GM19468 (cell line): ENCODE data around the gene IL7R.

ENCODE experiments used
- ATAC-seq: cut with Tn5 transposase; IDR thresholded peaks from one replicate; pipeline ENCODE4 v1.9.1; 2021; ENCODE audit warnings: mild to moderate bottlenecking, moderate library complexity, moderate number of reproducible peaks; ENCODE audit not compliant: unreplicated experiment; ENCODE audit errors: extremely low read depth

IL7R gene, protein sequence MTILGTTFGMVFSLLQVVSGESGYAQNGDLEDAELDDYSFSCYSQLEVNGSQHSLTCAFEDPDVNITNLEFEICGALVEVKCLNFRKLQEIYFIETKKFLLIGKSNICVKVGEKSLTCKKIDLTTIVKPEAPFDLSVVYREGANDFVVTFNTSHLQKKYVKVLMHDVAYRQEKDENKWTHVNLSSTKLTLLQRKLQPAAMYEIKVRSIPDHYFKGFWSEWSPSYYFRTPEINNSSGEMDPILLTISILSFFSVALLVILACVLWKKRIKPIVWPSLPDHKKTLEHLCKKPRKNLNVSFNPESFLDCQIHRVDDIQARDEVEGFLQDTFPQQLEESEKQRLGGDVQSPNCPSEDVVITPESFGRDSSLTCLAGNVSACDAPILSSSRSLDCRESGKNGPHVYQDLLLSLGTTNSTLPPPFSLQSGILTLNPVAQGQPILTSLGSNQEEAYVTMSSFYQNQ

DNA sequence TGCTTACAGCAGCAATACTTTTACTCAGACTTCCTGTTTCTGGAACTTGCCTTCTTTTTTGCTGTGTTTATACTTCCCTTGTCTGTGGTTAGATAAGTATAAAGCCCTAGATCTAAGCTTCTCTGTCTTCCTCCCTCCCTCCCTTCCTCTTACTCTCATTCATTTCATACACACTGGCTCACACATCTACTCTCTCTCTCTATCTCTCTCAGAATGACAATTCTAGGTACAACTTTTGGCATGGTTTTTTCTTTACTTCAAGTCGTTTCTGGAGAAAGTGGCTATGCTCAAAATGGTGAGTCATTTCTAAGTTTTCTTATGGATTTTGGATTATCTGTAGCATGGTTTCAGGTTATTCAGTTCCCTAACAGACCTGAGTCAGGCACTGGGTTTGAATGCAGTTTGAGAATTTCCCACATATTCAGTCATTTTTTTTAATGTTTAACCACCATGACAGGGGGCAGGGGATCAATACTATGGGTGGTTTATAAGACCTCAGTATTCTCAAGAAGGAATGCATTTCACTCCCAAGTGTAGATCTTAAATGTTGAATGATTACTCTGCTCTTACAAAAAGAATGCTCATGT lies at the start of gene IL7R:
Gene IL7R (plus strand): TSS at position 127 of the 587 bp plus-strand sequence. CDS start 87 bp downstream, at position 214.
- no peak for ATAC-seq

DNA sequence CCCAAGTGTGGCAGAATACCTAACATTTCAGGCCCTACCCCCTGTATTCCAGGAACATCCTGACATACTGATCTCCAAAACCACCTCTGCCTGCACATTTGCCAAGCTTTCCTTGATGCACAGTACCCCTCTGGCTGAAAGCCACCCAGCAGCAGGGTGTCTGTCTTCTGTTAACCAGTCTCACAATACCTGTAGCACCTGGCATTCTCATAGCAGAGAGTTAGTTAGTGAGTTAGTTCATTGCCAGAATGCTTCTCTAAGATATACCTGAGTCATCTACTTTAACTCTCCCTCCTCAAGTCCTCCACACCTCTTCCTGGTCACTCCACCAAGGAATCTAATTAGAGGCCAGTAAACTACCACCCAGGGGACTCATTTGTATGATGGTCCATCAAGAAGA lies 46.1 kb upstream of the IL7R start:
- ATAC-seq, result no peak

DNA sequence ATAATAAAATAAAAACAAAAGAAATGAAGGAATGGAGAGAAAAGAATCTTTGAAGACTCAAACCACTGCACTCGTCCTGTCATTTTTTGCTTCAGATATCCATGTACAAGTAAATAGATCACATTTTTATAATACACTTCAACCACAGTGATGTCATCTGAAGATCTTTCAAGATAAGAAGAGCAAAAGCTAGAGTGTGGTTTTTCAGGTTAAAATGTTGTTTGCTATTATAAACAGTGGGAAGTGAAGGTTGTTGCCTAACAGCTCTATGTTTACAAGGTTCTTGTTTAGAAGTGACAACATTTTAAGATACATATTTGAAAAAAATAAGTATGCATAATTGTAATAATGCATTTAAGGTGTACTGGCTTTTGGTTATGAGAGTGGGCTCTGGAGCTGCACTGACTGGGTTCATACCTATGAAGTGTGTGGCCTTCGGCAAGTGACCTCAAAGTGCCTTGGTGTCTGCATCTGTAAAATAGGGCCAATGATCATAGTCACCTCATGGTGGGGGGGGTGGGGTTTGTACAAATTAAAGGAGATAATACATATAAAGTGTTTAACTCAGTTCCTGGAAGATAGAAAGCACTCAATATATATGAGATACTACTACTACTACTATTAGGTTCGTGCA lies 45.5 kb upstream of the IL7R start:
- ATAC-seq, result no peak

DNA sequence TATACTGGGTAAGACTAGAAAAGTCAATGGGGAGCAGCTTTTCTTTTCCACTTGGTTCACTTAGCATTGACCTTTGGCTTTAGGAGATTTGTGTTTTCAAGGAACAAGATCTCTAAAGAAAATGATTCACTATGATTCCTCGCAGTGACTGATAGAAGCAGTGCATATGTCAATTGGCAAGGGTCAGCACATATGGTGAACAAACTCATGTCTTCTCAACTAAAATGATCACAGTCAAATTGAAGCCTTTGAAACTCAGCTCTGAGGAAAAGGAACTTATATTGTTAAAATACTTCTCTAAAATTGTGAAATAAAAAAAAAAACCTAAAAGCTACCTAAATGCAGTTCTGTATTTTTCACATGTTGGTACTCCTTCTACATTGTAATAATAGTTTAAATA lies 43.2 kb upstream of the IL7R start:
- ATAC-seq, result no peak

DNA sequence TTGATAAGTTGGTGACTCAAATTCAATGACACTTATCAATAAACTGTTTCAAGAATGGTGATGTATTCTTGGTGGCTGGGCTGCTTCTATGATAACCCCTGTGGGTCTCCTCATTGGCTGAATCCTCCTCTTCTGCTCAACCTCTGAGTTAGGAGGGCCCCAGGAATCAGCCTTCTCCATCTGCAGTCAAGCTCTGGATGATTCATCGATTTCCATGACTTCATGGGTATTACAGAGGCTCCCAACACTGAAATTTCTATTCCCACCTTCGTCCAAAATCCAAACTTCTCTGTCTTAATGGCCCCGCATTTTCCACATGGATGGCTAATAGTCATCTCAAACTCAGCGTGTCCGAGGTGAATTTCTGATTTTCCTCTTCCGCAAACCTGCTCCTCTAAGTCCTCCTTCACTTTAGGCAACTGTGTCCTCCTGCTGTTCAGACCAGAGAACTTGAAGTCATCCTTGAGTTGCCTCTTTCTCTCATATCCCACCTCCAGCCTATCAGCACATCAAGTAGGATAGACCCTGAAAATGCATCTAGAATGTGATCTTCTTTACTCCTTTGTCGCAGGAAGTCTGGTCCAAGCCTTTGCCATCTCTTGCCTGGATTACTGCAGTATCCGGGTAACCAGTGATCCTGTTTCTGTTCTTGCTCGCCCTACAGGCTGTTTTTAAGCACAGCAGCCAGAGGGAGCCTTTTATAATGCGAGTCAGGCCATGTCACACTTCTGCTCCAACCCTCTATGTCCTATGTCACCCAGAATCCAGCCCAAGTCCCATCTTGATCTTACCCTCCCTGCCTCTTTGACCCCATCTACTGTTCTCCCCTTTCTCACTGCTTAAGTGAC lies 41.4 kb upstream of the IL7R start:
- no peak for ATAC-seq

DNA sequence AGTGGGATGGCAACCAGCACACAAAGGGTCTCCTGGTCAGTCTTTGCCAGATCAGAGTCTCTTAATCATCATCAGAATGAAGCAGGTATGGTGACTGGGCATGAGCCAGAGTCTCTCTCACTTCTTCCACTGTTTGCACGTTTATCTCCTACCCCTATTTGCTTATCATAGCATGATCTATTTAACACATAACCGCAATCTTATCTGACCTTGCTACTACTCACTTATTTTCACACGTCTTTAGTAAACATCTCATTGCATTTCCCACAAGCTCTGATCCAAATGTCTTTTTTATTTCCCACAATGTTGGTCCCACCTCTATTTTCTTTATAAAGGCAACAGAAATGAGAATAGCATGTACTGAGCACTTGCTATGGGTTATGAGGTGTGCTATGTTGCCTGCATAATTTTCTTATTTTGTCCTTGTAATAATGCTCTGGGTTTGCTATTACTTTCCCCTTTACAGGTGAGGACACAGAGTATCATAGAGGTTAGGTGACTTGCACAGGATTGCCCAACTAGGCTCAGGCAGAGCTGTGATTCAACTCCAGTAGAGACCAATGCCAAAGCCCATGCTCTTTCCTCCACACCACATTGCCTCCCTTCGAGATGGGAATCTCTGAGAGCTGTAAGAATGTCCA lies 39.7 kb upstream of the IL7R start:
- no peak for ATAC-seq

DNA sequence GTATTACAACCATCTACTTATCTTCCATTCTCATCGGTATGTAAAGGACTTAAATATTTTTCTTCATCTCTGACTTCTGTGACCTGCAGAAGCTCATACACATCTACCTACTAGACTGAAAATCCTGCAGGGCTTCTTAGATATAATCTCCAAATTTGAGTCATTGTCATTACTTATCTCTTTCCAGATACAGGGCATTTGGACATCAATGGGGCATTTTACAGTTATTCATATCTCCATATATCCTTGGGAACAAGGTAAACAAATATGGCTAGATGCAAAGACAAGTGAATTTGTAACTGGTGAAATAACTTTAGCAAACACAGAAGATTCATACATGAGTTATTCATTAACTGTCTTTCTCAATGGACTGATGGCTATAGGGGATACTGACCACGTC lies 37.7 kb upstream of the IL7R start:
- ATAC-seq, result no peak

DNA sequence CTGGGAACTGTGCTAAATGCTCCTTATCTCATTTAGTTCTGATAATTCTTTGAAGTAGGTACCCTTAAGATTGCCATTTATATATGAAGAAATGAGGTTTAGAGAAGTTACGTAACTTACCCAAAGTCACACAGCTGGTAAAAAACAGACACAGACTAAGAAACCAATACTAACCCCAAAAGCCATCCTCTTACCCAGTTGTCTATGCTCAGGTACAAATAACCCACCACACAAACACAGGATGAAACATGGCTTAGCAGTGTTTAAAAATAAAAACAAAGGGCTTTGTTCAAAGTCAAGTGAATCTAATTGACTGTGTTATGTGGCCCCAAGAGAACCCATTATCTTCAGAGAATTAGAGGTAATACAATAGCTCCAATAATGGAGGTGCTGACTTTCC lies 37.0 kb upstream of the IL7R start:
- ATAC-seq, result no peak

DNA sequence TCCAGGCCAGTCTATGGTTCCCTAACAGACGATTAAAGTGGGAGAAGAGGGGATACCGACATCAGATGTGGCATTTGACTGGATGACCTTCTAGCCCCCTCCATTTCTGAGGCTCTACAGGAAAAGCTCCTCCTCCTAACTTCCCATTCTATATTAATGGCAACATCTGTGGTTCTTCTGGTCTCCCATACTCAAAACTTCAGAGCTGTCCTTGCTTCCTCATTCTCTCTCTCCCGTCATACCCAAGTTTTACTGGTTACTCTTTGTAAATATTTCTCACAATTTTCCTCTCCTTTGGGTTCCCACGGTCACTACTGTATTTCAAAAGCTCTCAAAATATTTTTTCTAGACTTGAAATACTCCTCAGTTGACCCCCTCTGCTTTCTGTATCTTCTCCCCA lies 36.0 kb upstream of the IL7R start:
- no peak for ATAC-seq

DNA sequence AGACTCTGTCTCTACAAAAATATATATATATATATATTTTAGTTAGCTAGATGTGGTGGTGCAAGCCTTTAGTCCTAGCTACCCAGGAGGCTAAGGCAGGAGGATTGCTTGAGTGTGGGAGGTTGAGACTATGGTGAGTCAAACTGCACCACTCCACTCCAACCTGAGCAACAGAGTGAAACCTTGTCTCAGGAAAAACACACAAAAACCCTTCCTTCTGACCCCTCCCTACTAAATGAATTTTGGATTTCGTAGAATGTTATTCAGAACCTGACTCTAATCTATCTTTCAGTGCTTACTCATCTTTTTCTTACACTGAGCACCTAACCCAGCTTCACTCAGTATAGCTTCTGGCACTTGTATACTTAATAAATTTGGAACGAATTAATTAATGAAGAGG lies 35.2 kb upstream of the IL7R start:
- no peak for ATAC-seq

DNA sequence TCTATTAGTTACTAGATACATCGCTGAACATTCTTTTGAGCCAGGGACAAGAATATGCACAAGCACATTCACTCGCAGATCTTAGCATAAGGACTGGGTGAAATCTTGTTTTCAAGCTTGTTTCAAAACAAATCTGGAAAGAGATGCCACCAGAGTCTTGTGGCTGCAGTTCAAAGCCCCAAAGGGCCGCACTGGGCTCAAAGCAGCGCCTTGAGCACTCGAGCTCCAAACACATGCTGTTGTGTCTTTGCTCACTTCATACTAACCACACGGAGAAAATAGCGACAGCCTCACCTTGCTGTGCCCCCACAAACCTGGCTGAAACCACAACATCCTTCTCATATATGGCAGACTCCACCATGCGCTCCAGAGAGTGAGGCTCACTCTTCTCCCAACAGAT lies 34.2 kb upstream of the IL7R start:
- no peak for ATAC-seq

DNA sequence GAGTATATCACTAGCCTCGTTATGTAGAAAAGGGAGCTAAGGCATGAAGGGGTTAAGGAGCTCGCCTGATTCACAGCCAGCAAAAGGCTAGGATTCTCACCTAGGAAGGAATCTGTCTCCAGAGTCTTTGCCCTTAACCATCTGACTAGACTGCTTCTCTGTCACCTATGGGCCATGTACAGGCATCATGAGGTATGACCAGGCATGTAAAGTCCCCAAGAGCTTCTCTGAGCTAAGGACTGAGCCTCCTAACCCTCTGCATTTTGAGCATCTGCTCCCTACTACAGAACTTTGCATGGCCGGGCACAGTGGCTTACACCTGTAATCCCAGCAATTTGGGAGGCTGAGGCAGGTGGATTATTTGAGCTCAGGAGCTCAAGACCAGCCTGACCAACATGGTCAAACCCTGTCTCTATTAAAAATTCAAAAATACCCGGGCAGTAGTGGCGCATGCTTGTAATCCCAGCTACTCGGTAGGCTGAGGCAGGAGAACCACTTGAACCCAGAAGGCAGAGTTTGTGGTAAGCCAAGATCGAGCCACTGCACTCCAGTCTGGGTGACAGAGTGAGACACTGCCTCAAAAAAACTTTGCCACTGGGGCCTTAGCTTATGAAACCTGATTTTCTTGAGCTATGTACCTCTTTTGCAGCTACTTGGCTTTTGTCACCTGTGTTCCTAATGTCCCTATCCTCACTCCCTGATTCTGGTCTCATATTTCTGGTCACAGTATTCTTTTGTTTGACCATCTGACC lies 33.2 kb upstream of the IL7R start:
- ATAC-seq, result no peak

DNA sequence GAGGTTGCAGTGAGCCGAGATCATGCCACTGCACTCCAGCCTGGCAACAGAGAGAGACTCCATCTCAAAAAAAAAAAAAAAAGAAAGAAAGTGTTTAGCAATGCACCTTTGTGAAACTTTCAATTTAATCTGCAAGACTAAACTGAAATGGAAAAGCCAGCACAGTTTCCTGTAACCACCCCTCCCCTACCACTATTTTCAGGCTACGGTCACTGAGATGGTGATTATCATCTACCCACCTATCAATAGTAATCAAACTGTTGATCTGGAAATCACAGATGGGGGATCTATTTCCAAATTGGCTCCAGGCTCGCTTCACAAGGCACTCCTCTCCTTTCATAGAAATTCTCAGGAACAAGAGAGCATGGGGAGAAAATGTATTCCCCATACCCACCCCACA lies 30.6 kb upstream of the IL7R start:
- no peak for ATAC-seq

DNA sequence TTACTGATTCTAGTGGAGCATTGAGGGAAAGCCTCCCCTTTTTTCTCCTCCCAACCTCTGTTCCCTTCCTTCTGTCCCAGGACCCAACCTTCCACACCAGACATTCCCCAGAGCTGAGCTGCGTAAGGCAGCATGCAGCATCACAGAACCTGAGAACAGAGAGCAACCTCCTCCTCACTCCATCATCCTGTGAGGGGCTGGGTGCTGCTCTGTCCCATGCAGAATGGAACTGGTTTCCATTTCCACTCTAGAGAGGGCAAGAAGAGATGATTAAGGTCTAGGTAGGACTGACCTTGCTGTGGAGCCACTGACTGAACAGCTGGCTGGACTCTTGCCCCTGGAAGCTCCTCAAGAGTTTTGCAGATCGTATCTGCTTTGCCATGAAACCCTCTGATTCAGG lies 30.1 kb upstream of the IL7R start:
- ATAC-seq, result no peak

DNA sequence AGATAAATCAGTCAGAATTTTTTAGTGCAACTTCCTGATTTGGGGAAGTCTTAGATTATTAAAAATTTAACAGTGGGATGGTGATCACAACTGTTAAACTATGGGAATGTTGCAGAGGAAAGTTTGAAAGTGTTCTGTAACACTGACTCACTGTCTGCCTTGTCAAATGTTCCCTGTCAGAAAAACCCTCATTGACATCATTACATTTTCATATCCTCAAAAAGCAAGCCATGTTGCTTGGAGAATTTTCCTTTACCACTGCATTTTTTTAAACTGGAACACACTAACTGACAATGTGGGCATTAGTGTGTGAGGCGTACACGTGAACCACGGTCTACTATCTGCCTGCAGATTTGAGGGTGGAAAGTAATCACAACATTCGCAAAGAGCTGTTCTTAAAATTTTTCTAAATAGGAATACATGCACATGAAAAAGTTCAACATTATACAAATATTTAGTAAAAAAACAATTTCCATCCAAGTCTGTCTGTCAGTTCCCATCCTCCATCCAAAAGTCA lies 28.6 kb upstream of the IL7R start:
- ATAC-seq, result no peak

DNA sequence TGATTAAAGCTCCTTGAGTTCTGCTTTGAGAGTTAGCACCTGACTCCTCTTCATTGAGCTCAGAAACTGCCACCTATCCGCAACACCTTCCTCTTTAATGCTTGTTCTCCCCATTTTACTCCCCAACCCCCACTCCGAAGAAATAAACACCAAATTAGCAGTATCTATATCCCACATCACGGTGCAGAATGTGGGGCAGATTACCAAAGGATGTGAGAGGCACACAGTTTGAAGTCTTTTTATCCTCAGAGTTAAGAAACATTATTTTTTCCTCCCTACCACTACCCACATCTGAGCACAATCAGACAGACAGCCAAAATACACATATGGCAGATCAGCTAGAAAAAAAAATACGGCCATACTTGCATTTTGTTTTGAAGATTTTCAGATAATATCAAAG lies 26.1 kb upstream of the IL7R start:
- no peak for ATAC-seq

DNA sequence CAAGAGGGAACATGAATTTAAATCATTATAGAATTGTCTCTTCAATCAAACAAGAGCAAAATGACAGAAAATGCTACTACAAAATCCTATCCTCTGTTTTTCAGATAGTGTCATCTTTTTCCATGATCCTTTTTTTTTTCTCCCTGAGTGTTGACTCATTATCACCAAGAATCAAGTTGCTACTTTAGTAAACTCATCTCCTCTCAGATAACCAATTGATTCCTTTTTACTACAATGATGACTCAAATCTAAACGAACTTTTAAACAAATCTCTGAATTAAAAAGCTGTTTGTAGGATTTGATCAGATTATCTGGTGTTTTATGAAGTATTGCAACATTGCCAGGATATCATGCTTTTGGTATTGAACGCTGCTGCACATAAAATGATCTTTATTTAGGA lies 23.9 kb upstream of the IL7R start:
- ATAC-seq, result no peak

DNA sequence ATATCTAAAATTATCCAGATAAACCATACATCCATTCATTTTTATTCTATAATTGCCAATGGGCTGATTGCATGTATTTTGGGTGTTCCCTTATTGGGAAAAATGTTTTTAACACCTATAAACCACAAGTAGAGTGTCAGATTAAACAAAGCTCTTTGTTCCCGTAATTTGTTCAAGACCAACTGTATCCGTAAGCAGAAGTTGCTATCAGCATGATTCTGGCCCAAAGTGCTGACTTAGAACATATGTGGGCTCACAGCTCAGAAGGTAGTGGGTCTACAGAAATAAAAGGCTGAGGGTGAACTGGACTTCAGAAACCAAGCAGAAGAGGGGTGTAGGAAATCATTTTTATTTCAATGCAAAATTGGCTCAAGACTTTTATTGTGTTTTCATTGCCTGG lies 23.5 kb upstream of the IL7R start:
- ATAC-seq, result no peak
